ENCODE results near the gene LEF1. TPM values are rescaled to one million over a fixed set of nuclear protein-coding genes. Genes with fewer than 3 reads are reported as not detected.

The LEF1 gene
- total and polyA plus RNA-seq, 5 donors from 2014 or later = 465 to 627 (median 558) TPM

- Histone ChIP-seq H3K4me3 (ENCODE audit: low read depth, low read length) (peak overlapping the region; percentile 14), H3K27me3 (ENCODE audit: control insufficient read depth, insufficient read depth, low read length) (no peaks in the 10 kb centered on the region), H3K9me3 (ENCODE audit: control insufficient read depth in 2 of 2, low read length in 2 of 2) (no peaks in the 10 kb centered on the region), H3K27ac (ENCODE audit: insufficient read depth, low read length, poor library complexity, severe bottlenecking) (peak overlapping the region; percentile 61), H3K36me3 (ENCODE audit: control insufficient read depth, insufficient read depth, low read length) (peaks cover 79% of the 10 kb centered on the region), H3K4me1 (ENCODE audit: control insufficient read depth, insufficient read depth, low read length, poor library complexity, severe bottlenecking) (peaks cover 9% of the 10 kb centered on the region)
- H3K9me3 Mint-ChIP-seq = no peaks in the 10 kb centered on the region
- DNase-seq (no peak), ATAC-seq (ENCODE audit: low read depth in 2 of 2) (peak; percentile 38 to 41)
- no peaks in the 10 kb centered on the region for H3K27me3 Mint-ChIP-seq
- H3K4me3 Mint-ChIP-seq = peak overlapping the region in 2 of 4 donors; percentile 72 to 82
- H3K27ac Mint-ChIP-seq = peak overlapping the region; percentile 90 to 97 (median 91)
- peaks cover 13 to 80% (median 41%) of the 10 kb centered on the region in 4 donors for H3K4me1 Mint-ChIP-seq
- peaks cover 66% of the 10 kb centered on the region for H3K36me3 Mint-ChIP-seq
Observed at GRCh38 chr4:108081256-108081655, 87.5 kb downstream of the LEF1 start.

GRCh38 chr4:108080747-108081146 lies 88.0 kb downstream of the LEF1 start:
- peak overlapping the region; percentile 10 to 82 (median 53) for H3K4me3 Mint-ChIP-seq
- Histone ChIP-seq H3K36me3 (ENCODE audit: control insufficient read depth, insufficient read depth, low read length) (peaks cover 79% of the 10 kb centered on the region), H3K9me3 (ENCODE audit: control insufficient read depth in 2 of 2, low read length in 2 of 2) (no peaks in the 10 kb centered on the region), H3K4me1 (ENCODE audit: control insufficient read depth, insufficient read depth, low read length, poor library complexity, severe bottlenecking) (peaks cover 9% of the 10 kb centered on the region), H3K4me3 (ENCODE audit: low read depth, low read length) (peak overlapping the region; percentile 14), H3K27me3 (ENCODE audit: control insufficient read depth, insufficient read depth, low read length) (no peaks in the 10 kb centered on the region), H3K27ac (ENCODE audit: insufficient read depth, low read length, poor library complexity, severe bottlenecking) (peak overlapping the region; percentile 61)
- H3K9me3 Mint-ChIP-seq = no peaks in the 10 kb centered on the region
- DNase-seq (peak; percentile 6 to 71 (median 51)), ATAC-seq (ENCODE audit: low read depth in 2 of 2) (peak; percentile 78 to 82)
- no peaks in the 10 kb centered on the region for H3K27me3 Mint-ChIP-seq
- peaks cover 13 to 79% (median 40%) of the 10 kb centered on the region in 4 donors for H3K4me1 Mint-ChIP-seq
- peaks cover 65% of the 10 kb centered on the region for H3K36me3 Mint-ChIP-seq
- H3K27ac Mint-ChIP-seq = peak overlapping the region; percentile 90 to 97 (median 91)

DNA sequence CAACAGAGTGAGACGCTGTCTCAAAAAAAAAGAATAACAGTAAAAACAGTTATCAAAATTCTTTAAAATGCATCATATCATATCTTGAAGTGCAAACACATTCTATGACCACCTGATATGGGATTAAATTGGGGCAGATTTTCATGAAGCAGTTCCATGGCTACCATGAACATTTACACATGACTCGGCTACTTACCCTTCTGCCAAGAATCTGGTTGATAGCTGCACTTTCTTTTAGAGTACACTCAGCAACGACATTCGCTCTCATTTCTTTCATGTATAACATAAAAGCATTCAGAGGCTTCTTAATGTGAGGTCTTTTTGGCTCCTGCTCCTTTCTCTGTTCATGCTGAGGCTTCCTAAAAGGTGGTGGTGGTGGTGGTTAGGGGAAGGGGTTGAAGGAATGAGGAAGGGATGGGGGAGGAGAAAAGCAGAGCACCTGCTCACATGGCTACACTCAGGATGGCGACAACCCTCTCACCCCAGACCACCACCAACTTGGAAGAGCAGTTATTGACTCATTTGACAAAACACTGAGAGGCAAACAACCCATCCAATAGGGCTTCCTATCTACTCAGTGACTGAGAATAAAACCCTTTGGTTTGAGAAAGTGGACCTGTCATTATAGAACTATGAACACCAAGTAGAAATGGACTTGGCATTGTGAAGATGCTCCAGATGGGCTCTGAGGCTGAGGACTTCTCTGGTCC lies 90.6 kb downstream of the LEF1 start:
- Mint-ChIP-seq H3K27ac (peak overlapping the region in 1 of 3 donors; percentile 77), H3K27me3 (no peaks in the 10 kb centered on the region), H3K4me3 (peak overlapping the region in 1 of 4 donors; percentile 21), H3K4me1 (peaks cover 29 to 81% (median 51%) of the 10 kb centered on the region in 4 donors), H3K36me3 (peaks cover 76% of the 10 kb centered on the region), H3K9me3 (no peaks in the 10 kb centered on the region)
- Histone ChIP-seq H3K4me3 (ENCODE audit: low read depth, low read length) (no peak overlapping the region), H3K9me3 (ENCODE audit: control insufficient read depth in 2 of 2, low read length in 2 of 2) (no peaks in the 10 kb centered on the region), H3K4me1 (ENCODE audit: control insufficient read depth, insufficient read depth, low read length, poor library complexity, severe bottlenecking) (peaks cover 28% of the 10 kb centered on the region), H3K36me3 (ENCODE audit: control insufficient read depth, insufficient read depth, low read length) (peaks cover 76% of the 10 kb centered on the region), H3K27ac (ENCODE audit: insufficient read depth, low read length, poor library complexity, severe bottlenecking) (peak overlapping the region; percentile 49), H3K27me3 (ENCODE audit: control insufficient read depth, insufficient read depth, low read length) (no peaks in the 10 kb centered on the region)
- DNase-seq (no peak), ATAC-seq (ENCODE audit: low read depth in 2 of 2) (no peak)

GRCh38 chr4:108072300-108072699 lies 96.4 kb downstream of the LEF1 start:
- Mint-ChIP-seq H3K9me3 (no peaks in the 10 kb centered on the region), H3K4me3 (peak overlapping the region; percentile 53 to 85 (median 67)), H3K36me3 (peaks cover 70% of the 10 kb centered on the region), H3K27me3 (no peaks in the 10 kb centered on the region), H3K4me1 (peaks cover 35 to 89% (median 60%) of the 10 kb centered on the region in 4 donors), H3K27ac (peak overlapping the region; percentile 88 to 98 (median 92))
- Histone ChIP-seq H3K9me3 (ENCODE audit: control insufficient read depth in 2 of 2, low read length in 2 of 2) (no peaks in the 10 kb centered on the region), H3K27me3 (ENCODE audit: control insufficient read depth, insufficient read depth, low read length) (no peaks in the 10 kb centered on the region), H3K36me3 (ENCODE audit: control insufficient read depth, insufficient read depth, low read length) (peaks cover 80% of the 10 kb centered on the region), H3K4me1 (ENCODE audit: control insufficient read depth, insufficient read depth, low read length, poor library complexity, severe bottlenecking) (peaks cover 44% of the 10 kb centered on the region), H3K27ac (ENCODE audit: insufficient read depth, low read length, poor library complexity, severe bottlenecking) (peak overlapping the region; percentile 77), H3K4me3 (ENCODE audit: low read depth, low read length) (peak overlapping the region; percentile 45)
- peak; percentile 58 to 85 (median 75) for DNase-seq
- ATAC-seq (ENCODE audit: low read depth in 2 of 2) = peak; percentile 88 to 90

- Histone ChIP-seq H3K36me3 (ENCODE audit: control insufficient read depth, insufficient read depth, low read length) (peaks cover 80% of the 10 kb centered on the region), H3K27me3 (ENCODE audit: control insufficient read depth, insufficient read depth, low read length) (no peaks in the 10 kb centered on the region), H3K9me3 (ENCODE audit: control insufficient read depth in 2 of 2, low read length in 2 of 2) (no peaks in the 10 kb centered on the region), H3K27ac (ENCODE audit: insufficient read depth, low read length, poor library complexity, severe bottlenecking) (peak overlapping the region; percentile 77), H3K4me3 (ENCODE audit: low read depth, low read length) (peak overlapping the region; percentile 45), H3K4me1 (ENCODE audit: control insufficient read depth, insufficient read depth, low read length, poor library complexity, severe bottlenecking) (peaks cover 47% of the 10 kb centered on the region)
- Mint-ChIP-seq H3K36me3 (peaks cover 68% of the 10 kb centered on the region), H3K4me3 (peak overlapping the region in 3 of 4 donors; percentile 53 to 75 (median 64)), H3K4me1 (peaks cover 40 to 93% (median 65%) of the 10 kb centered on the region in 4 donors), H3K27me3 (no peaks in the 10 kb centered on the region), H3K9me3 (no peaks in the 10 kb centered on the region), H3K27ac (peak overlapping the region; percentile 88 to 98 (median 92))
- ATAC-seq (ENCODE audit: low read depth in 2 of 2) = no peak
- DNase-seq = no peak
Observed at GRCh38 chr4:108070775-108071174, 98.0 kb downstream of the LEF1 start.

GRCh38 chr4:108068442-108068841 lies 100.3 kb downstream of the LEF1 start:
- ATAC-seq (ENCODE audit: low read depth in 2 of 2) (no peak), DNase-seq (no peak)
- peaks cover 83% of the 10 kb centered on the region for H3K36me3 ChIP-seq (ENCODE audit: control insufficient read depth, insufficient read depth, low read length)
- Mint-ChIP-seq H3K9me3 (no peaks in the 10 kb centered on the region), H3K4me3 (no peak overlapping the region), H3K4me1 (peaks cover 22 to 88% (median 56%) of the 10 kb centered on the region in 4 donors), H3K36me3 (peaks cover 55% of the 10 kb centered on the region), H3K27me3 (no peaks in the 10 kb centered on the region), H3K27ac (peak overlapping the region in 2 of 3 donors; percentile 58 to 92)
- no peaks in the 10 kb centered on the region for H3K27me3 ChIP-seq (ENCODE audit: control insufficient read depth, insufficient read depth, low read length)
- H3K4me3 ChIP-seq (ENCODE audit: low read depth, low read length) = no peak overlapping the region
- H3K9me3 ChIP-seq (ENCODE audit: control insufficient read depth in 2 of 2, low read length in 2 of 2) = no peaks in the 10 kb centered on the region
- H3K27ac ChIP-seq (ENCODE audit: insufficient read depth, low read length, poor library complexity, severe bottlenecking) = peak overlapping the region; percentile 15
- H3K4me1 ChIP-seq (ENCODE audit: control insufficient read depth, insufficient read depth, low read length, poor library complexity, severe bottlenecking) = peaks cover 36% of the 10 kb centered on the region

DNA sequence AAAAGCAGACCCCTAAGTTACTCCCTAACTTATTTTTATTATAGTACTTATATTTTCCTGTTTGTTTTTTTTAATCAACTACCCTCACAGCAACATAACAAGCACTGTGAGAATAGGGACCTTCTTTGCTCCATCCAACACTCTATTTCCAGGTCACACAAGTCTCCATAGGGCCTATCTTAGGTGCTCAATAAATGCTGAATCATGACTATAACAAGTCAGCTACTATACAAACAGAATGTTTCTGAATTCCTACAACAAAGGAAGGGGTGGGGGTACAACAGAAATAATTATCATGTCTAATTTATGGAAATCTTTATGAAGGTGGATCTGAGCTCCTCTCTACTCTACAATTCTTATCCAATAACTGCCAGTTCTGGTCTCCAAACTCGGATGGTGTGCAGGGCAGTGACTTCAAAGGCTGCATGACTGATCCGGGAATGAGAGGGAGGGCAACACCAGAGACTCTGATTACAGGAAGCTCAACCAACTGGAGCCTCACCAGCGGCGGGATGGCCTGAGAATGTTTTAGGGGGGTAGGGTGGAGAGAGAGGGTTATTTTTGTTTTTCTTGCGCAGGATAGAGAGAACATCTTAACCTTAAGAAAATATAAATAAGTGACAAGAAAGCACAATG lies 107.9 kb downstream of the LEF1 start:
- H3K27me3 ChIP-seq (ENCODE audit: control insufficient read depth, insufficient read depth, low read length) = no peaks in the 10 kb centered on the region
- peaks cover 82% of the 10 kb centered on the region for H3K36me3 ChIP-seq (ENCODE audit: control insufficient read depth, insufficient read depth, low read length)
- Mint-ChIP-seq H3K27ac (peak overlapping the region; percentile 5 to 85 (median 60)), H3K9me3 (no peaks in the 10 kb centered on the region), H3K4me3 (peak overlapping the region in 1 of 4 donors; percentile 7), H3K4me1 (peaks cover 28 to 84% (median 46%) of the 10 kb centered on the region in 4 donors), H3K36me3 (peaks cover 51% of the 10 kb centered on the region), H3K27me3 (no peaks in the 10 kb centered on the region)
- no peaks in the 10 kb centered on the region for H3K9me3 ChIP-seq (ENCODE audit: control insufficient read depth in 2 of 2, low read length in 2 of 2)
- H3K27ac ChIP-seq (ENCODE audit: insufficient read depth, low read length, poor library complexity, severe bottlenecking) = no peak overlapping the region
- DNase-seq (no peak), ATAC-seq (ENCODE audit: low read depth in 2 of 2) (no peak)
- peaks cover 18% of the 10 kb centered on the region for H3K4me1 ChIP-seq (ENCODE audit: control insufficient read depth, insufficient read depth, low read length, poor library complexity, severe bottlenecking)
- H3K4me3 ChIP-seq (ENCODE audit: low read depth, low read length) = no peak overlapping the region
